Astrocyte of the spinal cord (primary cell): Measurements from ENCODE around the gene PTPN14.
A peak's percentile ranks its signal among the peaks of the same experiment; 100 is the strongest.

Experiments used
- DNase-seq: peaks from one replicate; pipeline ENCODE4 v3.0.0; 2011; ENCODE audit warnings: low read depth, low spot score
- H3K4me3 ChIP-seq: 2 replicates; pipeline ENCODE4 v1.5.1; 2011; ENCODE audit warnings: low read depth, mild to moderate bottlenecking, low read length, moderate library complexity
- CTCF ChIP-seq: IDR thresholded peaks from 2 replicates; pipeline ENCODE4 v1.5.1; 2012; ENCODE audit warnings: low read depth, mild to moderate bottlenecking, low read length, inconsistent platforms
- in situ Hi-C: cut with HindIII; loops from 2 replicates; pipeline ENCODE4 v1.10.0; 2017; ENCODE audit warnings: low sequenced_read_pairs

Gene PTPN14

DNA sequence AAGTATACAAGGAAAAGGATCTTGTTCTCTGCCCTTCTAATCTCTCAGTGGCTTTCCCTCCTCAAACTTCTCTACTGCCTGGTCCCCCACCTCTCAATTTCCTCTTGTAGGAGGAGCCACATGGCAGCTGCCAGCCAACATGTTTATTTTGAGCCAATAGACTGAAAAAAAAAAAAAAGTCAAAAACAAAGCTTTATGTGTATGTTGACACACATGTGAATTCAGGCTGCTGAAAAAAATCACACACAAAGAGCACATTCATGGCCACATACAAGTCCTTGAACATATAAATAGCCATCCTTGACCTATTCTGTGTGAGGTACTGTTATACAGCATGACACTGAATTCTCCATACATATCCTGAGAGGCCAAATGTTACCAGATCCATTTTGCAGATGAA, 3.7 kb downstream of the PTPN14 start:
- in situ Hi-C loops, result no loop called here
- no peak for TF ChIP-seq CTCF
- peak overlapping the region; percentile 5 for H3K4me3 ChIP-seq
- no peak for DNase-seq

DNA sequence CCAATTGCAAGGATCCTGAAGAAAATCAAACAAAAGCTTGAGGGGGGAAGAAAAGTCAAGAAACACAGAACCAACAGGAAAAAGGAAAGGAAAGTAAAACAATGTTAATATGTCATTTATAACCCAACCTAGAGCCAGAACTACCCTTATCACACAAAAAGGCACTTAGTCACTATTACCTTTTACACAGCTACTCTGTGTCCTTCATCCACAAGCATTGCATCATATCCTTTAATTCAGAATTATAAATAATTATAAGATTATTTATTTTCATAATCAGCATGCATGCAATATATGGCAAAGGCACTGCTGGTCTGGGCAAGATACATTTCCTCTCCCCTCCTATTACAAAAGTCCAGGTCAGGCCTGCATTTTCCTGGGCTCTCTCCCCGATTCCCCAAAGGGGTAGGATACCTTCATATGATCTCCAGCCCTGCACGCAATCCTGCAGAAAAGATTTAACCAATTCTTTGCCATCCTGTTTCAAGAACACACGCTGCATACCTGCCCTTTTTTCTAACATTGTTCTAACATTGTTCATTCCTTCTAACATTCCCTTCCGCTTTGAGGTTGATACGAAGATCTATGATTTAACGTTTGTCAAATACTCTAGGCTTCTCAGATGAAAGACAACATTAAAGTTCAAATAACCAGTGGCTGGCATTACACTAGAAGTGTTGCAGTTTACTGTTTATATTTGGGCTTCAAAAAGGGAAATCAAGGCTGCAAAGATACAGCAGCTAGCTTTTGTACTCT, 4.3 kb downstream of the PTPN14 start:
- TF ChIP-seq CTCF, result no peak
- in situ Hi-C loops, result no loop called here
- DNase-seq, result no peak
- H3K4me3 ChIP-seq, result no peak overlapping the region

DNA sequence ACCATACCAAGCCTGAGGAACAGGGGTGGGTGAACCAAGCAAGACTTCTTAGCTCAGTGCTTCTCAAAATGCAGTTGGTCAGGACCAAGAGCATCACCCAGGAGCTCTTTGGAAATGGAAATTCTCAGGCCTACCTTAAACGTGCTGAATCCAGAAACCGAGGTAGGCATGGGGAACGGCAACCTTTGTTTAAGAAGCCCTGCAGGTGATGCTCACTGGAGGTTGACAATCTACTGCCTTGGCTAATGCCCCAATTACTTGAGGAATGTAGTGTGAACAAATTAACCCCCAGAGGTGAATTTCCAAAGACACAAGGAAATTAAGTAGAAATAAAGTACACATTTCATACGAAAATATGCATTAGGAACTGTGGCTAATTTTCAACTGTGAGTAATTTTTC, 5.3 kb downstream of the PTPN14 start:
- in situ Hi-C loops, result no loop called here
- DNase-seq, result no peak
- no peak for TF ChIP-seq CTCF
- H3K4me3 ChIP-seq, result no peak overlapping the region

- no peak overlapping the region for H3K4me3 ChIP-seq
- in situ Hi-C loops, result no loop called here
- TF ChIP-seq CTCF, result no peak
- no peak for DNase-seq
Observed at GRCh38 chr1:214545293-214545692, 6.1 kb downstream of the PTPN14 start.

- no peak for DNase-seq
- in situ Hi-C loops, result no loop called here
- H3K4me3 ChIP-seq, result no peak overlapping the region
- no peak for TF ChIP-seq CTCF
Observed at GRCh38 chr1:214544791-214545190, 6.6 kb downstream of the PTPN14 start.

- DNase-seq, result no peak
- in situ Hi-C loops, result no loop called here
- no peak overlapping the region for H3K4me3 ChIP-seq
- TF ChIP-seq CTCF, result no peak
Observed at GRCh38 chr1:214542275-214543199, 8.9 kb downstream of the PTPN14 start.
